Endodermal cell (in vitro differentiated cells): ENCODE data around the gene RBM38. TPM values are rescaled to one million over a fixed set of nuclear protein-coding genes. Genes with fewer than 3 reads are reported as not detected.
A peak's percentile ranks its signal among the peaks of the same experiment; 100 is the strongest.

ENCODE experiments used
- DNase-seq: peaks from one replicate; pipeline ENCODE4 v3.0.0-alpha.2; 2017
- H3K27ac ChIP-seq: 2 replicates; pipeline ENCODE4 v1.5.1; 2013; ENCODE audit warnings: mild to moderate bottlenecking, low read depth, low read length, moderate library complexity
- H3K27me3 ChIP-seq: 2 replicates; pipeline ENCODE4 v1.6.1; 2013; ENCODE audit warnings: mild to moderate bottlenecking, low read length, moderate library complexity; ENCODE audit not compliant: insufficient read depth, control insufficient read depth, poor library complexity, severe bottlenecking
- H3K36me3 ChIP-seq: 2 replicates; pipeline ENCODE4 v1.7.0; 2013; ENCODE audit warnings: mild to moderate bottlenecking, low read length, moderate library complexity; ENCODE audit not compliant: control insufficient read depth, insufficient read depth
- H3K4me1 ChIP-seq: one replicate; pipeline ENCODE4 v1.7.0; 2013; ENCODE audit warnings: low read length; ENCODE audit not compliant: control insufficient read depth, insufficient read depth
- H3K4me3 ChIP-seq: 2 replicates; pipeline ENCODE4 v1.5.1; 2013; ENCODE audit warnings: mild to moderate bottlenecking, low read length, moderate library complexity
- H3K9ac ChIP-seq: 2 replicates; pipeline ENCODE4 v1.6.1; 2013; ENCODE audit warnings: mild to moderate bottlenecking, low read length, moderate library complexity; ENCODE audit not compliant: poor library complexity, severe bottlenecking; ENCODE audit errors: extremely low read depth
- H3K9me3 ChIP-seq: 2 replicates; pipeline ENCODE4 v1.6.1; 2013; ENCODE audit warnings: mild to moderate bottlenecking, low read length, moderate library complexity; ENCODE audit not compliant: control insufficient read depth
- H3K27ac Mint-ChIP-seq: 2 replicates; pipeline ENCODE4 v1.8.0; 2020; ENCODE audit warnings: mixed read lengths
- H3K27me3 Mint-ChIP-seq: 2 replicates; pipeline ENCODE4 v1.8.0; 2021; ENCODE audit warnings: mild to moderate bottlenecking, mixed read lengths; ENCODE audit not compliant: insufficient read depth
- H3K36me3 Mint-ChIP-seq: 2 replicates; pipeline ENCODE4 v1.8.0; 2020; ENCODE audit warnings: low read depth, mixed read lengths
- H3K4me1 Mint-ChIP-seq: 2 replicates; pipeline ENCODE4 v1.8.0; 2020; ENCODE audit warnings: mixed read lengths
- H3K4me3 Mint-ChIP-seq: 2 replicates; pipeline ENCODE4 v1.8.0; 2020; ENCODE audit warnings: mild to moderate bottlenecking, moderate library complexity, mixed read lengths
- H3K9me3 Mint-ChIP-seq: 2 replicates; pipeline ENCODE4 v1.8.0; 2020; ENCODE audit warnings: mild to moderate bottlenecking, mixed read lengths
- WGBS, 2 experiments: methylation state at CpG; one replicate each; pipeline versions ENCODE4 v1.1.5 to v1.1.7; 2013; ENCODE audit warnings: missing lambda C conversion rate in 2 of 2, mixed read lengths in 1 of 2; ENCODE audit not compliant: insufficient coverage in 1 of 2, insufficient read length in 1 of 2; 5-methylcytosine and 5-hydroxymethylcytosine counted together
- total RNA-seq, 2 donors: library from RNA; stranded (reverse); fragmentation: NEBNext Ultra II Directional in 1 of 2; extraction: Animal tissue kit (Norgen Biotek cat#: 25700) in 1 of 2; gene quantifications; 2 replicates in 1 of 2; 3 replicates in 1 of 2; pipeline ENCODE4 v1.2.1, GENCODE V29; 2021
- TF ChIP-seq, protein P1 (sequence below): fragments of 200-600 bp; sonication (generic); conservative IDR thresholded peaks from 2 replicates; pipeline ENCODE4 v1.5.0; 2021; ENCODE audit warnings: antibody characterized with exemption, mild to moderate bottlenecking

Gene RBM38
- total RNA-seq, 2 donors from 2014 or later = 29.0 to 30.2 TPM

DNA sequence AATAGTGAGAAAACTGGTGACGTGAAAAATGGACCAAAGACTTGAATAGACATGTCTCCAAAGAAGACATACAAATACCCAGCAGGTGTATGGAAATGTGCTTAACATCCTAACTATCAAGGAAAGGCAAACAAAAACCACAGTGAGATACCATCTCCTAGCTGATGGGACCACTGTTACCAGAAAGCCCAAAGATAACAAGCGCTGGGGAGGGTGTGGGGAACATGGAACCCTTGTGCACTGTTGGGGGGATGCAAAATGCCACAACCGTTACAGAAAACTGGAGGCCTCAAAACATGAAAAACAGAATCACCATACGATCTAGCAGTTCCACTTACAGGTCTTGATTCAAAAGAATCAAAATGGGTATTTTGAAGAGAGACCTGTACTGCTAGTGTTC, 19.8 kb upstream of the RBM38 start:
- Mint-ChIP-seq H3K4me3 (no peak overlapping the region), H3K27me3 (no peaks in the 10 kb centered on the region), H3K27ac (no peak overlapping the region)

DNA sequence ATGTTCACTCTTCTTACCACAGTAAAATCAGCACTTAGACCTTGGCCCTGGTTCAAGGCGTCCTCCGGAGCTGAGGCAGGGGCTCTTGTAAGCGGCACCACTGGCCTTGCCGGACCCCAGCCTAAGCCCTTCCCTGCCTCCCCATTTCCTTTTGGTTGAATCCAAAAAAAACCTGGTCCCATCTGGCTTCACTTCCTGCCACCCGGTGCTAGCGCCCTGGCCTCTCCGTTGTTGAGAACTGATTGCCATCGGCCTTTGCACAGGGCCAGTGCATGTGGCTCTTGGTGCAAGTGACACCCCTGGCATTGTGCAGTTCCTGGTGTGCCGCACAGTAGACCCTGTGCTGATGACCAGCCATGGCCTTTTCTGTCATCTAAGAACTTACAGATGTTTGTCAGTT, 19.0 kb upstream of the RBM38 start:
- no peaks in the 10 kb centered on the region for H3K27me3 ChIP-seq
- Mint-ChIP-seq H3K36me3 (peaks cover 83% of the 10 kb centered on the region), H3K27ac (no peak overlapping the region), H3K4me3 (no peak overlapping the region), H3K4me1 (no peaks in the 10 kb centered on the region), H3K27me3 (no peaks in the 10 kb centered on the region), H3K9me3 (no peaks in the 10 kb centered on the region)
- H3K4me3 ChIP-seq = no peak overlapping the region
- no peak overlapping the region for H3K9ac ChIP-seq
- no peaks in the 10 kb centered on the region for H3K4me1 ChIP-seq
- TF ChIP-seq, protein P1, sequence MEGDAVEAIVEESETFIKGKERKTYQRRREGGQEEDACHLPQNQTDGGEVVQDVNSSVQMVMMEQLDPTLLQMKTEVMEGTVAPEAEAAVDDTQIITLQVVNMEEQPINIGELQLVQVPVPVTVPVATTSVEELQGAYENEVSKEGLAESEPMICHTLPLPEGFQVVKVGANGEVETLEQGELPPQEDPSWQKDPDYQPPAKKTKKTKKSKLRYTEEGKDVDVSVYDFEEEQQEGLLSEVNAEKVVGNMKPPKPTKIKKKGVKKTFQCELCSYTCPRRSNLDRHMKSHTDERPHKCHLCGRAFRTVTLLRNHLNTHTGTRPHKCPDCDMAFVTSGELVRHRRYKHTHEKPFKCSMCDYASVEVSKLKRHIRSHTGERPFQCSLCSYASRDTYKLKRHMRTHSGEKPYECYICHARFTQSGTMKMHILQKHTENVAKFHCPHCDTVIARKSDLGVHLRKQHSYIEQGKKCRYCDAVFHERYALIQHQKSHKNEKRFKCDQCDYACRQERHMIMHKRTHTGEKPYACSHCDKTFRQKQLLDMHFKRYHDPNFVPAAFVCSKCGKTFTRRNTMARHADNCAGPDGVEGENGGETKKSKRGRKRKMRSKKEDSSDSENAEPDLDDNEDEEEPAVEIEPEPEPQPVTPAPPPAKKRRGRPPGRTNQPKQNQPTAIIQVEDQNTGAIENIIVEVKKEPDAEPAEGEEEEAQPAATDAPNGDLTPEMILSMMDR = no peak
- DNase-seq = no peak
- peaks cover 91% of the 10 kb centered on the region for H3K36me3 ChIP-seq
- H3K27ac ChIP-seq = no peak overlapping the region
- no peaks in the 10 kb centered on the region for H3K9me3 ChIP-seq
- 92 to 95% methylated on average over 7 to 9 of the region's 9 CpGs for WGBS, 2 experiments

More for the DNA sequence above, 19.8 kb upstream of the RBM38 start:
- no peak for DNase-seq
- H3K9ac ChIP-seq = no peak overlapping the region
- H3K27ac ChIP-seq = no peak overlapping the region
- 93 to 95% methylated on average over 4 of the region's 4 CpGs for WGBS, 2 experiments
- Mint-ChIP-seq H3K4me1 (no peaks in the 10 kb centered on the region), H3K36me3 (peaks cover 82% of the 10 kb centered on the region), H3K9me3 (no peaks in the 10 kb centered on the region)
- no peak overlapping the region for H3K4me3 ChIP-seq
- TF ChIP-seq, protein P1 = no peak
- H3K4me1 ChIP-seq = no peaks in the 10 kb centered on the region
- peaks cover 90% of the 10 kb centered on the region for H3K36me3 ChIP-seq
- H3K27me3 ChIP-seq = no peaks in the 10 kb centered on the region
- no peaks in the 10 kb centered on the region for H3K9me3 ChIP-seq

DNA sequence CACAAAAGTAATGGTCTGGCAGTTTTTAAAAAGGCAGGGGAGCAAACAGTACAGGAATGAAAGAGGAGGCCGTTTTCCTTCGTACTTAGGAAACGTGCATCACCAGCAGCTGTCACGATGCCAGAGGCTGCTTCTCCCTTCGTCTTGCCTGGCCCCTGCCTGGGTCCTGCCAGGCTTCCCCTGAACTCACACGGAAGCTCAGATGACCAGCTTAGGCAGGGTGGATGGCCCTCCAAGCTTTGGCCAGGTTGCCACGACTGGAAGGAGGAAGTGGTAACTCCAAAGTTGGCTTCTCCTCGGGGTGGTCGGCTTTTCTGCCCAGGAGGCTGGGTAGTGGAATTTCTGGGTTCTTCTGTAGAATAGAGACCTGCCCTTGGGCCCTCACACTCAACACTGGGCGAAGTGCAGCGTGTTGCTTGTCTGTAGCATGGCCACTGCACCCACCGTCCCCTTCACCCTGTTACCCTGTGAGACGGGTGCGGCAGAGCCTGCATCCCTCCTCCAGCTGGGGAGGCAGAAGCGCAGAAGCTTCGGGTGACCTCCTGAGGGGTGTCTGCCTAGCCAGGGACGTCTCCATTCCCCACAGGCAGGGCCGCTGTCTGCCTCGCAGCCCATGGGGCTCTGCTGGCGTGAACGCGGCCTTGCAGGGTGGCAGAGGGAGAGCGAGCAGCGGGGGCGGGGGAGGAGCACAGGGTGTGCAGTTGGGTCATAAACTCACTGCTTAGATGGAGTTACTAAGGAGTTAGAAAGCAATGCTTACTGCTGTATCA, 18.4 kb upstream of the RBM38 start:
- Mint-ChIP-seq H3K4me1 (no peaks in the 10 kb centered on the region), H3K27ac (no peak overlapping the region), H3K4me3 (no peak overlapping the region), H3K9me3 (no peaks in the 10 kb centered on the region), H3K27me3 (no peaks in the 10 kb centered on the region), H3K36me3 (peaks cover 83% of the 10 kb centered on the region)
- TF ChIP-seq, protein P1 = no peak
- no peaks in the 10 kb centered on the region for H3K4me1 ChIP-seq
- no peaks in the 10 kb centered on the region for H3K27me3 ChIP-seq
- no peak overlapping the region for H3K9ac ChIP-seq
- no peaks in the 10 kb centered on the region for H3K9me3 ChIP-seq
- WGBS, 2 experiments = 94 to 98% methylated on average over 19 to 25 of the region's 25 CpGs
- H3K27ac ChIP-seq = no peak overlapping the region
- H3K4me3 ChIP-seq = no peak overlapping the region
- H3K36me3 ChIP-seq = peaks cover 91% of the 10 kb centered on the region
- DNase-seq = peak; percentile 35
